ENCODE data around the gene BTG4.

BTG4 gene

DNA sequence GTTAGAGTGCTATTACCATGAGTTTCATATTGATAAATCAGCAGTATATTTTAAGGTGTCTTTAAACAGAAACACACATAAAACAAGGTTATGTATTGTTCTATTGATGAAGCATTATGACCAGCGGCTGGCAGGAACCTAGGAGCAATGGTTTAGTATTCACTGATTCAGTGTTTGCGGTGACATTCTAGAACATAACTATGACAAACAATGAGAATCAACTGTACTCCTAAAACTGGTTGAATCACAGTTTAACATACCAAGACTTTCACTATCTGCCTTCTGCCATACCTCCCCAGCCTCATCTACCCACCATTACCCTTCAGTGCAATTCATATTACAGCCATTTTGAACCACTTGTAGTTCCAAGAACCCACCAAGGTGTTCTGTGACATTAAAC is 11.2 kb upstream of the BTG4 start:
- H3K9me3 Mint-ChIP-seq = no peaks in the 10 kb centered on the region
- H3K27ac Mint-ChIP-seq = no peak overlapping the region
- H3K4me1 Mint-ChIP-seq = peaks cover 12% of the 10 kb centered on the region
- no peak for DNase-seq (ENCODE audit: low spot score in 2 of 2)
- peak; percentile 89 for ATAC-seq
- H3K4me3 Mint-ChIP-seq = no peak overlapping the region
- no peaks in the 10 kb centered on the region for H3K36me3 Mint-ChIP-seq

DNA sequence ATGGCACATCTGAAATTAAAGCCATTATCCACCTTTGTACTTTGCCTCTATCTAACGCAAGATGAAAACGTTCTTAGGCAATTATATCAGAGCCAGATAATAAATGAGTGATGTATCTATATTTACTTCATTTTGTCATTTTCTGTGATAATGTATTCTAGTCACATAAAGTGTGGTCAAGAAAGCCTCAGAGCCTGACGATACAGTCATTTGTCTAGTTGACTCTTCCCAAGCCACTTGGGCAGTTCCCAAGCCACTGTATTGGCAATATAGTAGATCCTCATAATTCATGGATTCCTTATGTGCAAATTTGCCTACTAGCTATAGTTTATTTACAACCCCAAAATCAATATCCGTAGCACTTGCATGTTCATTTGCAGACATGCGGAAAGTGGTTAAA is 10.2 kb upstream of the BTG4 start:
- no peaks in the 10 kb centered on the region for H3K36me3 Mint-ChIP-seq
- no peak for DNase-seq (ENCODE audit: low spot score in 2 of 2)
- H3K27ac Mint-ChIP-seq = no peak overlapping the region
- peaks cover 12% of the 10 kb centered on the region for H3K4me1 Mint-ChIP-seq
- H3K9me3 Mint-ChIP-seq = no peaks in the 10 kb centered on the region
- H3K4me3 Mint-ChIP-seq = no peak overlapping the region
- no peak for ATAC-seq

DNA sequence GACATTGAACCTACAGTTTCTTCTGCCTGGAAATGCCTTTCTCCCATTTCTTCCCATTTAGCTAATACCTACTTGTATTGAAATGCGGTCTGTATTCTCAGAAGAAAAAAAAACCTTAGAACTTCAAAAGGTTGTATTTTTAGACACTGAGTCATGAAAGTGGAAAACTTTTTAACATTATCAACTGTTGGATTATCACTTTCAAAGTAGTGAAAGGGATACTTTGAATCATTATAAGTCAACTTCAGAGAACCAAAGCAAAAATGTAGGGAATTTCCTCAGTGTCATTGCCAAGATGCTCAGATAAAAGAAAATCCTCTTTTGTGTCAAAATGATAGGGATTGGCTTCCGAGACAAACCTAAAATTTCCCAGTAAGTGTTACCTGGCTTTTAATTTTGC is 8.9 kb upstream of the BTG4 start:
- ATAC-seq = no peak
- H3K27ac Mint-ChIP-seq = no peak overlapping the region
- H3K4me1 Mint-ChIP-seq = peaks cover 7% of the 10 kb centered on the region
- no peaks in the 10 kb centered on the region for H3K9me3 Mint-ChIP-seq
- no peaks in the 10 kb centered on the region for H3K36me3 Mint-ChIP-seq
- DNase-seq (ENCODE audit: low spot score in 2 of 2) = no peak
- no peak overlapping the region for H3K4me3 Mint-ChIP-seq

DNA sequence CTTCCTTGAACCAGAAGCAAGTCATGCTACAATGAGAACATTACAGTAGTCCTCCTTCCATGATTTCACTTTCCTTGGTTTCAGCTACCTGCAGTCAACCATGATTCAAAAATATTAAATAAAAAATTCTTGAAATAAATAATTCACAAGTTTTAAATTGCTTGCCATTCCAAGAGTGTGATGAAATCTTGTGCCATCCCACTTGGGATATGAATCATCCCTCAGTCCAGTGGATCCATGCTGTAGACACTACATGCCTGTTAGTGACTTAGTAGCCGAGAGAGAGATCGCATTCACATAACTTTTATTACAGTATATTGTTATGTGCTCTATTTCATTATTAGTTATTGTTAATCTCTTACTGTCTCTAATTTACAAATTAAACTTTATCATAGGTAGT is 8.4 kb upstream of the BTG4 start:
- Mint-ChIP-seq H3K4me1 (peaks cover 1% of the 10 kb centered on the region), H3K4me3 (no peak overlapping the region), H3K27ac (no peak overlapping the region), H3K36me3 (no peaks in the 10 kb centered on the region), H3K9me3 (no peaks in the 10 kb centered on the region)
- ATAC-seq = no peak
- no peak for DNase-seq (ENCODE audit: low spot score in 2 of 2)

DNA sequence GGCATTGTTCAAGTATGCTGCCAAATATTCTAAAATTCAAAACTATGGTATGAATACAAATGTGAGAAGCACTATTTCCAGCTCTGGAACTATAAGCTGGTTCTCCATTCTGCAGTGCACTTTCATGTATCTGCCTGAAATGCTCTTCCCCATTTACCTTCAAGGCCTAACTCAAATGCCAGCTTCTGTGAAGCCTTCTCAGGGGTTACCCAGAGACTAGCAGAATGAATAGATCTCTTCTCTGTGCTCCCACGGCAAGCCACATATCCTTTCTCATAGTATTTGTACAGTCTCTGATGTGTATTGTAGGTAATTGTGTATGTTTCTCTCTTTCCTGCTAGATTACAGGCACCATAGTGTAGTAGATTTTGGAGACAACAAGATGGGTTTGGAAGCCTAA is 6.5 kb upstream of the BTG4 start:
- Mint-ChIP-seq H3K27ac (no peak overlapping the region), H3K9me3 (no peaks in the 10 kb centered on the region), H3K4me1 (no peaks in the 10 kb centered on the region), H3K4me3 (no peak overlapping the region), H3K36me3 (no peaks in the 10 kb centered on the region)
- ATAC-seq (no peak), DNase-seq (ENCODE audit: low spot score in 2 of 2) (no peak)

DNA sequence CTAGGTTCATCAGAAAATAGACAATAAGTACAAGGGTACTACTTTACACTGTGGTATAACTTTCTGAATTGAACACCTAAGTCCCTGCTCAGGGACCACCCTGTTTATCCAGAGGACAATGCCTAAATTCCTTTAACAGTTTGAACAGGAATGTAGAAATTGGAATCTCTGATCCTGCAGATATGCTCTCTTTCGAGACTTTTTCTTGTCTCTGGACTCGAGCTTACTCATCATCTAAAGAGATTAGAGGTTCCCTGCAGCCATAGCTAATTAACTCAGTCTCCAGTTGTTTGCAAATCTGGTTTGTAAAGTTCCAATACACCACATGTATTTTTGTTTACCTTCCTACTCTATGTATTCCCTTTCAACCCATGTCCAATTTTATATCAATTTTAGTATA is 3.4 kb upstream of the BTG4 start:
- ATAC-seq (no peak), DNase-seq (ENCODE audit: low spot score in 2 of 2) (no peak)
- Mint-ChIP-seq H3K27ac (no peak overlapping the region), H3K4me1 (no peaks in the 10 kb centered on the region), H3K36me3 (no peaks in the 10 kb centered on the region), H3K4me3 (no peak overlapping the region), H3K9me3 (no peaks in the 10 kb centered on the region)

DNA sequence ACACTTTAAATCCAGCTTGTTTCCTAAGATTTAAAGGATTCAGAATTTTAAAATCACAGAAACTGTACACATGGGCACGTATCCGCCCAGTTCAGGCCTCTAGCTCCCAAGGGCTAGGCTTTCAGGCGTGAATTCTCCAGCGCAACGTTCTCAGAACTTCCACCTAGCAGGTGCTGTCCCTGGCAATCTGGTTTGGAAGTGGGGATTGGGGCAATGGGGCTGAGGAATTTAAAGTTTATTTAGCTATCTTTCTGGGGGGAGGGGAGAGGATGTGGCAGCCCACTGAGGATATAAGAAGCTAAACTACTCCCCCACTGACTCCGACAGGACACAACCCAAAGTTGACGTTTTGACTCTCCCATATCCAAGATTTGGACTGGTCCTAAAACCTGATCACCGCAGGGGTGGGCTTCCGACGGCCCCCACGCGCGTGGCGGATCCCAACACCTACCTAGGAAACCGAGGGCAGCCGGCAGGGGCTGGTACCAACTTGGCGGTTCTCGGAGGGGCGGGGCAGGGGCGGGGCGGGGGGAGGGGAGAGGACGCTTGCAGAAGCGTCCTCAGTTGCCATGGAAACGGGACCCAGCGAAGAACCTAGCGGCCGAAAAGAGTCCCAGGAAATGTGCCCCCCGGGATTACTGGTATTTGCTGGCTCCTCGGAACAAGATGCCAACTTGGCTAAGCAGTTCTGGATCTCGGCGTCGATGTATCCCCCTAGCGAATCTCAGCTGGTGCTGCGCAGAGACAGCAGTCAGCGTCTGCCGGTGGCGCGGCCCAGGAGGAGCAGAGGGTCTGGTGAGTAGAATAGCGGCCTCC is 2.2 kb upstream of the BTG4 start, which contains the start of gene HOATZ:
HOATZ (plus strand) TSS at position 563 of the 816 bp plus-strand sequence; CDS start at position 570, 7 bp downstream.
- H3K9me3 Mint-ChIP-seq = no peaks in the 10 kb centered on the region
- H3K36me3 Mint-ChIP-seq = no peaks in the 10 kb centered on the region
- H3K4me1 Mint-ChIP-seq = no peaks in the 10 kb centered on the region
- DNase-seq (ENCODE audit: low spot score in 2 of 2) (no peak), ATAC-seq (no peak)
- H3K27ac Mint-ChIP-seq = no peak within 1 kb of the TSS
- no peak within 1 kb of the TSS for H3K4me3 Mint-ChIP-seq

DNA sequence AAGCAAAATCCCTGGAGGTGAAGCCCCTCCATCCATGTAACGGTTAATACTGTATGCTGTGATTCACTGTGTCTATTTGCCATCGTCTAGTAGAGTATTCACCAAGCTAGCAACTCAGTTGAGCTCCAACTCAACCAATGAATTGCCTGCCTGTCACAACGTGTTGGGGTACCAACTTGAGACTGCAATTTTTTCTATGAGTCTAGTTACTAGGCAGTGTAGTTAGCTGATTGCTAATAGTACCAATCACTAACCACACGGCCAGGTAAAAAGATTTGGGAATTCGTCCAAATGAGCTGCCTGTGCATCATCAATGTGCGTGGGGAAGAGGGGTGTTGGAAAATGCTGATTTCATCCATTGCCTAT is 1.0 kb upstream of the BTG4 start:
- Mint-ChIP-seq H3K4me1 (no peaks in the 10 kb centered on the region), H3K4me3 (peak overlapping the region; percentile 62), H3K9me3 (no peaks in the 10 kb centered on the region)

DNA sequence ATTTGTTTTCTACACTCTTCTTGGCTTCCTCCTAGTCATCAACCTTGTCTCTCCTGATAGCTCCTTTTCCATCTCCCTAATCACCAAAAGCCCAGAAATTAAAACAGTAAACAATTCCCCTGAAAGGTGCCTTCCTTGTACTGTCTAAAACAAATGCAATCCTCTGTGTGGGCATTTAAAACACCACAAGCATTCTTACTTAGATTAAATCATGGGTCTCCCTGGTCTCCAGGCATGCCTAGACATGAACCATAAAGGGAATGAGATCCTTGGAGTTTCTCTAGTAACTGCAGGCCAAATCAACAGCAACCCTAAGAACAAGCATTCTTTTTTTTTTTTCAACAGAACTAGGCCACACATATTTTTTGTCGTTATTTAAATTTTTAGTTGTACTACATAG is 1.9 kb downstream of the BTG4 start:
- ATAC-seq = no peak
- Mint-ChIP-seq H3K4me3 (no peak overlapping the region), H3K9me3 (no peaks in the 10 kb centered on the region), H3K36me3 (no peaks in the 10 kb centered on the region), H3K27ac (no peak overlapping the region), H3K4me1 (no peaks in the 10 kb centered on the region)
- no peak for DNase-seq (ENCODE audit: low spot score in 2 of 2)

More for the DNA sequence above, 1.0 kb upstream of the BTG4 start:
- Mint-ChIP-seq H3K27ac (no peak overlapping the region), H3K36me3 (no peaks in the 10 kb centered on the region)
- peak; percentile 51 for ATAC-seq
- DNase-seq (ENCODE audit: low spot score in 2 of 2) = no peak

DNA sequence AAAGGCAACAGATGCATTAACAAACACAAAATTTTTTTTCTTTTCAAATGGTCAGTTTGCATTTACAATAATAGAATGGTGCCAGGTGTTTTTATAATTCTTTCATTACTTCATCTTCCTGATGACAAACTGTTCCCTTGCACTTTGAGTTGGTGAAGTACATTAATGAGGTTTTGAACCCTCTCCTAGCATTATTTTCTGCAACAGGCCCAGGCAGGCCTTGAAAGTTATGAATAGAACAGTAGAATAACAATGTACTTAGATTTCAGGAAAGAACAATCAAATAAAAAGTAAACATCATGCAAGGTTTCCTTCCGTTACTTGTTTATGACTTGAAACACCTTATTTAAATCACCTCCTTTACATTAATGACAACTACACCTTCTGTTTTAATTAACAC is 9.6 kb downstream of the BTG4 start:
- Mint-ChIP-seq H3K36me3 (no peaks in the 10 kb centered on the region), H3K9me3 (no peaks in the 10 kb centered on the region), H3K4me3 (no peak overlapping the region), H3K27ac (no peak overlapping the region), H3K4me1 (no peaks in the 10 kb centered on the region)
- DNase-seq (ENCODE audit: low spot score in 2 of 2) (no peak), ATAC-seq (no peak)

DNA sequence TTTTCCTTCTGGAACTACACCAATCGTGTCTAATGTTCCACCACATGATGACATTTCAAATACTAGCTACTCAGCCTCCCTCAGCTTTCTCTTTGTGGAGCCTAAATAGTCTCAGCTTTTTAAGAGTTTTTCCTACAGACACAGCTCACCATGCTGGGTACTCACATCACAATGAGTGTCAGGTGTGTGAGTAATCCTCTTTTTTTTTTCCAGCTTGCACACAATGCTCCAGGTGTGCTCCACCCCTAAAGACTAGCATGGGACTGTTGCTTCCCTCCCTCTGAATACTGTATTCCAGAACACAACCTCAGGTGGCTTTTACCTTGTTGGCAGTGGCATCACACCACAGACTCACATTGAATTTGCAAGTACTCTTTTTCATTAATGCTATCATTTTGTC is 11.7 kb downstream of the BTG4 start:
- H3K4me3 Mint-ChIP-seq = no peak overlapping the region
- no peaks in the 10 kb centered on the region for H3K36me3 Mint-ChIP-seq
- ATAC-seq = no peak
- H3K4me1 Mint-ChIP-seq = no peaks in the 10 kb centered on the region
- H3K9me3 Mint-ChIP-seq = no peaks in the 10 kb centered on the region
- H3K27ac Mint-ChIP-seq = no peak overlapping the region
- DNase-seq (ENCODE audit: low spot score in 2 of 2) = no peak

DNA sequence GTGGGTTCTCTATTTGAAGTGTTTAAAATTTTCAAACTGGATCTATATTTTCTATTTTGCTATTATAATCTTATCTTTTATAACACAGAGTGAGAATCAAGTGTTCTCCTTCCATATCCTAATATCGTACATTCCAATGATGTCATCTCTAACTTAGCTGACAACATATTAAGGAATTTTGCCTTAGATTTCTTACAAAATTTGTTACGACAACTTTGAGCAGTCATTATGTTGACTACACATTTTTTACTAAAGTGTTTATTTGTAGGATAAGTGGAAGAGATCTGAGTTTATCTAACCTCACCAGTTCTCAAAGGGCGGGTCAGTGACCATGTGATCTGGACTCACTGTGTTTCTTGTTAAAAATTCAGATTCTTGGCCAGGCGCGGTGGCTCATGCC is 12.7 kb downstream of the BTG4 start:
- H3K27ac Mint-ChIP-seq = no peak overlapping the region
- DNase-seq (ENCODE audit: low spot score in 2 of 2) (no peak), ATAC-seq (no peak)
- H3K4me3 Mint-ChIP-seq = no peak overlapping the region
- no peaks in the 10 kb centered on the region for H3K9me3 Mint-ChIP-seq
- no peaks in the 10 kb centered on the region for H3K36me3 Mint-ChIP-seq
- no peaks in the 10 kb centered on the region for H3K4me1 Mint-ChIP-seq

DNA sequence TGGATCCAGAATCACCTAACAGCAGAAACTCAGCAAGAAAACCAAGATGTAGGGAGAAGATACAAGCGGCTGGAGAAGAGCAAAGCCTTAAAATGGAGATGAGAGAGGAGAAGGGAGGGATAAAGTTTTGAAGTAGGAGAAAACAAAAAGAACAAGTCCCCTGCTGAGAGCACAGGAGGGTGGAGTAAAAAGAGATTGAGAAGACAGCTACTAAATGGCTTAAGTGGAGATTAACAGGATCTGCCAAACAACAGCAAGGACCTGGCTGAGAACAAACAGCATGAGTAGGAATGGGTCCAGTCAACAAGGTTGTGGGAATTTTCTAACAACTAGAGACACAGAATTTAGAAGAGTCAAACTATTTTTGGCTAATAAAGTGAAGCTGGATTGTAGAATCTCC is 18.1 kb downstream of the BTG4 start:
- DNase-seq (ENCODE audit: low spot score in 2 of 2) = no peak
- no peaks in the 10 kb centered on the region for H3K36me3 Mint-ChIP-seq
- no peak overlapping the region for H3K27ac Mint-ChIP-seq
- no peaks in the 10 kb centered on the region for H3K4me1 Mint-ChIP-seq
- no peak overlapping the region for H3K4me3 Mint-ChIP-seq
- no peak for ATAC-seq
- H3K9me3 Mint-ChIP-seq = no peaks in the 10 kb centered on the region

DNA sequence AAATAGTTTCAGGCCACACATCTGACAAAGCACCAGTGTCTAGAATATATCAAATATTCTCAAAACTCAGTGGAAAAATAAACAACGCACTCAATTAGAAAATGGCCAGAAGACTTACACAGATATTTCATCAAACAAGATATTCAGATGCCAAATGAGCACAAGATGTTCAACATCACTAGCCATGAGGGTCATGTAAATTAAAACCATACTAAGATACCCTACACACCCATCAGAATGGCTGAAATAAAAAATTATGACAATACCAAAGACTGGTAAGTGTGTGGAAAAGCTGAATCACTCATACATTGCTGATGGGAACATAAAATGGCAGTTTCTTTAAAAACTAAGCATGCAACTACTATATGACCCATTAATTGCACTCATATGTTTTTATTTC is 21.7 kb downstream of the BTG4 start:
- H3K36me3 Mint-ChIP-seq = no peaks in the 10 kb centered on the region
- H3K9me3 Mint-ChIP-seq = peaks cover 3% of the 10 kb centered on the region
- DNase-seq (ENCODE audit: low spot score in 2 of 2) (no peak), ATAC-seq (no peak)
- H3K27ac Mint-ChIP-seq = no peak overlapping the region
- no peak overlapping the region for H3K4me3 Mint-ChIP-seq
- no peaks in the 10 kb centered on the region for H3K4me1 Mint-ChIP-seq

DNA sequence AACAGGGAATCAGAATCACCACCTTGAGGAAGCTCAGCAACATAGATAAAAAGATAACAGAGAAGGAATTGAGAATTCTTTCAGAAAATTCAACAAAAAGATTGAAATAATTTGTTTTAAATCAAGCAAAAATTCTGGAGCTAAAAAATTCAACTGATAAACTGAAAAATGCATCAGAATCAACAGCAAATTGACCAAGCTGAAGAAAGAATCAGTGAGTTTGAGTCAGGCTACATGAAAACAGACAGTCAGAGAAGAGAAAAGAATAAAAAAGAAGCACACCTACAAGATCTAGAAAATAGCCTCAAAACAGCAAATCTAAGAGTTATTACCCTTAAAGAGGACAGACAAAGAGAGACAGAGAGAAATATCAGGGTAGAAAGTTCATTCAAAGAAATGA is 28.8 kb downstream of the BTG4 start:
- Mint-ChIP-seq H3K27ac (no peak overlapping the region), H3K4me3 (no peak overlapping the region), H3K9me3 (peaks cover 29% of the 10 kb centered on the region), H3K36me3 (no peaks in the 10 kb centered on the region), H3K4me1 (no peaks in the 10 kb centered on the region)
- ATAC-seq (no peak), DNase-seq (ENCODE audit: low spot score in 2 of 2) (no peak)

DNA sequence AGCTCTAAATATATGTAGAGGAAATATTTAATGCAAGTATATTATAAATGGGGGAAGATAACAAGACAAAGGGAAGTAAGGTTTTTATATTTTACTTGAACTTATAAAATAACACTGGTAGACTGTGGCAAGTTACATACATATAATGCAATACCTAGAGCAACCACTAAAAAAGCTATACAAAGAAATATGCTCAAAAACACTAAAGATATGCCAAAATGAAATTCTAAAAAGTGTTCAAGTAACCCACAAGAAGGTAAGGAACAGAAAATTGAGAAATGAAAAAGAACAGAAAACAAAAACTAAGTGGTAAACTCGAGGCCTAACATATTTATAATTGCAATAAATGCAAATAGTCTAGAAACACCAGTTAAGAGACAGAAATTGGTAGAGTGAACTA is 32.5 kb downstream of the BTG4 start:
- Mint-ChIP-seq H3K4me3 (no peak overlapping the region), H3K4me1 (no peaks in the 10 kb centered on the region), H3K9me3 (peaks cover 22% of the 10 kb centered on the region), H3K36me3 (no peaks in the 10 kb centered on the region), H3K27ac (no peak overlapping the region)
- no peak for ATAC-seq
- no peak for DNase-seq (ENCODE audit: low spot score in 2 of 2)

DNA sequence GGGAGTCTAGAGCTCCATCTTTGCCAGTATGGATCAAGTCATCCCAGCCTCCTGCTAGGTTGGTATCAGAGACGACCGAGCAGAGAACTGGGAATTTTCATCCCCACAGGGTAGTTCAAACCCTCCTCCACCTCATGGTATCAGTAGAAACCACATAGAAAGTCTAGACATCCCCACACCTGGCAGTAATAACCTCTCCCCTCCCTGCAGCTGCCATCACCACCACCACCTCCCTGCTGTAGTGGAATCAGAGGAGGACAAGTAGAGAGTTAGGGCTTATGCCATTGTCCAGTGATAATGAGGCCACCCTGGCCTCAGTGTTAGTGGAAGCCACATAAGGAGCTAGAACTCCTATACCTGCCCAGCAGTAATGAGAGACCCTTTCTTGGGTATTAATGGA is 34.3 kb downstream of the BTG4 start:
- no peak overlapping the region for H3K4me3 Mint-ChIP-seq
- peaks cover 8% of the 10 kb centered on the region for H3K9me3 Mint-ChIP-seq
- DNase-seq (ENCODE audit: low spot score in 2 of 2) = no peak
- no peaks in the 10 kb centered on the region for H3K4me1 Mint-ChIP-seq
- ATAC-seq = no peak
- H3K36me3 Mint-ChIP-seq = no peaks in the 10 kb centered on the region
- no peak overlapping the region for H3K27ac Mint-ChIP-seq
